ENCODE measurements around the gene PCSK5.

DNA sequence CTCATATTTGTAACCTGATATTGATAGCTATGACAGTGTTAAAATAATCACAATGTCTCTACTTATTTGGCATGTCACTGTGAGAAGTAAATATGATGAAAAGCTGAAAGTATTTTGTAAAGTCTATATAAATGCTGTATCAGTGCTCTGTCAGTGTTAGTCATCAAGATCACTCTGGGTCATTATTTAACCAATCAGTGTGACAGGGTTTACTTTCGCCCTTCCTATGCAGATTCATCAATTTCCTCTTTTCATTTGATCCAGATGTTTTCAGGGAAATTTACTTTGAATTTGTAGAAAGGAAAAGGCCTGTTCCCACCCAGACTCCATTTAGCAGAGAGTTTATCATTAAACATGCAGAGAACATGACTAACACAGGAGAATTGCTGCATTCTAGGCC lies 9.9 kb upstream of the PCSK5 start:
- no peak for TF ChIP-seq SIN3A (conservative IDR thresholded peaks at IDR 0.05 in 1 of 2, IDR thresholded peaks at IDR 0.05 in 1 of 2; ENCODE audit: low read depth in 1 of 2, low read length in 2 of 2)
- TF ChIP-seq GABPA (IDR thresholded peaks at IDR 0.05; ENCODE audit: borderline replicate concordance, insufficient read depth, low read length), result no peak
- TF ChIP-seq EP300 (IDR thresholded peaks at IDR 0.05; ENCODE audit: borderline replicate concordance in 1 of 2, low read depth in 2 of 2, low read length in 2 of 2), result no peak
- no peak for TF ChIP-seq RNF2 (IDR thresholded peaks at IDR 0.05; ENCODE audit: borderline replicate concordance, low read depth, low read length, missing control alignments, poor library complexity, severe bottlenecking)
- no peak for TF ChIP-seq POLR2A (IDR thresholded peaks at IDR 0.05; ENCODE audit: control extremely low read depth in 1 of 2, low read depth in 2 of 2, low read length in 2 of 2)
- no peak for TF ChIP-seq TAF1 (IDR thresholded peaks at IDR 0.05; ENCODE audit: low read depth, low read length)
